Dermis microvascular lymphatic vessel endothelial cell (primary cell): ENCODE data around the gene ZSWIM6. TPM values are rescaled to one million over a fixed set of nuclear protein-coding genes. Genes with fewer than 3 reads are reported as not detected.

ENCODE experiments used
- DNase-seq, 2 donors: peaks; one replicate each; pipeline versions ENCODE4 v3.0.0 to v3.0.0-alpha.2; 2010; ENCODE audit warnings: low read depth in 2 of 2
- total RNA-seq: library from RNA; depleted of rRNA; stranded (reverse); fragments of >200 nt; gene quantifications from 2 replicates; pipeline ENCODE4 v1.2.1, GENCODE V29; 2014

The ZSWIM6 gene
- total RNA-seq, 1 donor from 2014 or later = 8.3 TPM

DNA sequence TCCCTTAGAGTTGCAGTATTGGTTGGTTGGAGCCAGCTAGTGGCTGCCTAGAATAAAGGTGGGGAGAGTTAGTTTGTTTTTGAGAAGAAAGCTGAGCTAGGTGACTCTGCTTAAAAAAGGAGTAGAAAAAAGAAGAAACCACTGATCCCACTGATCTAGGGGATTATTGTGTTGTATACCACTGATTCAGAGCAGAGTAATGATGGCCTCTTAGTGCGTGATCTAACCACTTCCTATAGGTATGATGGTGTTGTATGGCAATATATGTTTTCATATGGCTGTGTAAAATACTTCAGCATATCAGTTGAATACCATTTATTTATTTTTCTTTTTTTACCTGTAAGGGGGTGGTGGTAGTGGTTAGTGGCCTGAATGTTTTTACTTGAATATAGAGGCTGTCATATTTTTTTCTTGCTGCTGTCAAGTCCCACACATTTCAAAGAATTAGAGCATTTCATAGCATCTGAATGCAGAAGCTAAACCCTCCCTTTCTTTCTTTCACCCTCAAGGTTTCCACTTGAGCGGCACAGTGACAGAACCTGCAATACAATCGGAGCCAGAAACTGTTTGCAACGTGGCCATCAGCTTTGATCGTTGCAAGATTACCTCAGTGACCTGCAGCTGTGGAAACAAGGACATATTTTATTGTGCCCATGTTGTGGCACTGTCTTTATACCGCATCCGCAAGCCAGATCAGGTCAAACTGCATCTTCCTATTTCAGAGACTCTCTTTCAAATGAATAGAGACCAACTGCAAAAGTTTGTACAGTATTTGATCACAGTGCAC lies 140.3 kb downstream of the ZSWIM6 start:
- DNase-seq = no peak

DNA sequence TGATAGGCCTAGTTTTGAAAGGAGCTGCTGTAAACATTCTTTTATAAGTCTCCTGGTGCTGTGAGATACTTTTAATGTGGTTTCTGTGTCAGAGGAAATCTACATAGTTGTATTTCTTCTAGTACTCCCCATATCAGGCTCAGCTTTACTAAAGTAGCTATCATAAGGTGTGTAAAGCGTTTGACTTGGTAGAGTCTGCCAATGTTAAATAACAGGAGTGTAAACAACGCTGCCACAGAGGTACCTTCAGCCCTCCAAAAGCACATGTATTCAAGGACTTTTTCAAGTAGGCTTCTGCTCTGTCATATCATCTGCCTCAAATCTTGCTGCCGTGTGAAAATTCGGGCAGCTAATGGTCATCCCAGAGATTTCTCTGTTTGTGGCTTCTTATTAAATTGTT lies 142.7 kb downstream of the ZSWIM6 start:
- no peak for DNase-seq

- DNase-seq = peak in 1 of 2 donors; percentile 5
These were observed 145.7 kb downstream of the ZSWIM6 start for GRCh38 chr5:61477788-61478187.

- no peak for DNase-seq
These were observed 148.0 kb downstream of the ZSWIM6 start for GRCh38 chr5:61479850-61480614.

DNA sequence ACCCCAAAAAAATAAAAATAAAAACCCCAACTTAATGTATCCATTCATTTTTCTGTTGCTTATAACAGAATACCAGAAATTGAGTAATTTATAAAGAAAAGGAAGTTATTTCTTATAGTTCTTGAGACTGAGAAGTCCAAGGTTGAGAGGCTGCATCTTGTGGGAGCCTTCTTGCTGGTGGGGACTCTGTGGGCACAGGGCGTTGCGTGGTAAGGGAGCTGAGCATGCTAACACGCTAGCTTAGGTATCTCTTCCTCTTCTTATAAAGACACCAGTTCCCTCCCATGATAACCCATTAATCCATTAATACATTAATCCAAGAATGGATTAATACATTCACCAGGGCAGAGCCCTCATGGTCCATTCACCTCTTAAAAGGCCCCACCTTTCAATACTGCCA lies 150.9 kb downstream of the ZSWIM6 start:
- no peak for DNase-seq

- no peak for DNase-seq
These were observed 154.4 kb downstream of the ZSWIM6 start for GRCh38 chr5:61486476-61486875.

- DNase-seq = no peak
These were observed 157.5 kb downstream of the ZSWIM6 start for GRCh38 chr5:61489574-61489973.

DNA sequence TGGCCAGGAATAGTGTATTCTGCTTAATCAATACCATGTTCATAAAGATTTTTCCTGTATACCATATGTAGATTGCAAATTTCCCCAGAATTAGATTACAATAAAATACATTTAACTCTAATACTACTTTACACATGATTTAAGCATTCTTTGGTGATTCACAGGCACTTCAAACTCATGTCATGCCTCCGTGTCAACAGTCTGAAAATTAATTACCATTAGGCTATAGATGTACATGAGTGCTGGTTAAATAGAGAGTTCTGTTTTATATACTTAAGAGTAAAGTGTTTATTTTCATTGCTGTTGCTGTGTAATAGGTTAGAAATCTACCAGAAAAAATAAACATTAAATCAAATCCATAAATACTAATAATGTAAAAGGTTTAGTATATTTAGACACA lies 159.8 kb downstream of the ZSWIM6 start:
- DNase-seq = no peak

GRCh38 chr5:61493973-61494372 lies 161.9 kb downstream of the ZSWIM6 start:
- no peak for DNase-seq

DNA sequence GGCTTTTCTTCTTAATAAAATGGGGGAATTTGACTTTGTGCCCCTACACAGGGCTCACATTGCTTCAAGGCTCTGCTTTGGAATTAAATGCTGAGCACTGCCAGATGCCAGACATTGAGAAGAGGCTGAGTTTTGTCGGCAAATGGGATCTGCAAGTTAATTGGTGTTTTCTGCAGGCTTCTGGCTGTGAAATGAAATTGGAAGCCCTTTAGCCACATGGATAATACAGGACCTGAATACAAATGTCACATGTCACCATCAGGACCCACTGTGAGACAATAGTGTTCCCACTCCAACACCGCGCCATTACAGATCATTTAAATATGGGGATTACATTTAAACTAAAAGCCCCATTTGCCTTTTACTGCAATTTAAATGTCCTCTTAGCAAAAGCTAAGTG lies 164.4 kb downstream of the ZSWIM6 start:
- DNase-seq = no peak

- DNase-seq = no peak
These were observed 164.8 kb downstream of the ZSWIM6 start for GRCh38 chr5:61496860-61497259.

DNA sequence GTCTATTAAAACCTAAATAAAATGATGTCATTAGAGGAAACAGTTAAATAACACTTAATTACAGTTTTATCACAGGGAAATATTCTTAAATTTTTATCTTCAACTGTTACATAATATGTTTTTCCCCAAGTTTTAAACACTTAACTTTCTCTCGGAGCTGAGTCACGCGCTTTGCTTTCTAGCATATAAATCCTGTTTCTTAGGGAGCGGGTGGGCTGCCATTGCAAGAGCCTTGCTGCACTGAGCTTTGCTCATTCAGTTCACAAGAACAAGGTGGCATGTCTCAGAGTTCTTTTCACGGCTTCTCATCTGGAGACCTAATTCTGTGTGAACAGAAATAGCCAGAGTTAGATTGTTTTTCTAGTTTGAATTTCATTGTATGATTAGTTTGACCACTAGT lies 166.1 kb downstream of the ZSWIM6 start:
- no peak for DNase-seq

DNA sequence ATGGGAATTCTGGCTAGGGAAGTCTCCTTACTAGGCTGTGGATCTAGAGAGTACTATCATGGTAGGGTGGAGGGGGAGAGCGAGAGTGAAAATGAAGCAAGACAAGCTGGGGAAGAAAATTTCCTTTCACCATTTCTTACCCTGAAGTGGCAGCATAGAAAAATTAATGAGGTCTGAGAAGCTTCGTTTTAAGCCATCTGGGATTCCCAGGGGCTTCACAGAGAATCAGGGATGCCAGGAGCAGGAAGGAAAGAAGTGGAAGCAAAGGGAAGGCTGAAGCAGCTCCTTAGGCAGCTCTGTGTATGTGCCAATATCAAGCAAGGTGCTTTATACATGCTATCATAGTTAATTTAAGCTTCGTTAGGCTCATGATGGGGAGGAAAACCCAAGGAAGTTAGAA lies 169.9 kb downstream of the ZSWIM6 start:
- no peak for DNase-seq

DNA sequence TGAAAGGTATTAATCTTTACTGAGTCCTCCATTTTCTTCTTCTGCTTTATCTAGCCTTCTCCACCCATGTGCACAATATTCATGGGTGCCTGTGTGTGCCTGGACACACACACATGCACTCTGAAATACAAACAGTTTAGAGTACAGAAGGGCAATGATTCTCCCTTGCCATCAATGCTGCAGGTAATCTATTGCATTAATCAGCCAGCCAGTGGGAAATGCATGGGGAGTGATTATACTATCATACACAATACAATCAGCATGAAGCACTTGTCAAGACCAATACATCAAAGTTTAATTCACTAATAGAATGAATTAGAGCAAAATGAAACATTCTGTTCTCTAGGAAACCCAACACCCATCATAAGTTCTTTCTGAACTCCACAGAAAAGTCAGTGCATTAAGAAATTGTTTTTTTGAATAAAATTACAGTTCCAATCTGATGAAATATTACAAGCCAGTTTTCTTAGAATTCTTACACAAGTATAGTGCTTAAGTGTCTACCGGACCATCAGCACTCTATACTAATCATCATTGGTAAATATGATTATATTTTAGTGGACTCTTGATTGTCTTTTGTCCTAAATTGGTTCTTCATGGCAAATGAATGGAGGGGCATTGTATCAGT lies 172.2 kb downstream of the ZSWIM6 start:
- no peak for DNase-seq

GRCh38 chr5:61505281-61505680 lies 173.2 kb downstream of the ZSWIM6 start:
- DNase-seq = no peak

DNA sequence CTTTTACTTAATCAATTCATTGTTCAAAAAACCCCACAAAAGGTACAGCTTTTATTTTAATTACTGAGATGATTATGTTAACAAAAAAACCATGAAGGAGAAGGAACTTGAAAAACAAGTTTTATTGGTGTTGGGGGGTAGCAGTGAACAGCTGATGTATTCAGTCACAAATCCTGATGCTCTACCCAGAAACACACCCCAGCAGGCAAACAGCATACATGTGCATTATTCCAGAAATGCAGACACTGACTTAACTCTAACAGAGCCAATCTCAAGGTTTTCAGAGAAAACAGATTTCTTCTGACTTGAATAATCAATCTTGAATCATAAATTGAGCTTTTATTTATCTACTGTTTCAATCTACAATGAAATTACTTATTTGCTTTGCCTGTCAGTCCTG lies 175.2 kb downstream of the ZSWIM6 start:
- no peak for DNase-seq

- no peak for DNase-seq
These were observed 184.9 kb downstream of the ZSWIM6 start for GRCh38 chr5:61516946-61517345.

DNA sequence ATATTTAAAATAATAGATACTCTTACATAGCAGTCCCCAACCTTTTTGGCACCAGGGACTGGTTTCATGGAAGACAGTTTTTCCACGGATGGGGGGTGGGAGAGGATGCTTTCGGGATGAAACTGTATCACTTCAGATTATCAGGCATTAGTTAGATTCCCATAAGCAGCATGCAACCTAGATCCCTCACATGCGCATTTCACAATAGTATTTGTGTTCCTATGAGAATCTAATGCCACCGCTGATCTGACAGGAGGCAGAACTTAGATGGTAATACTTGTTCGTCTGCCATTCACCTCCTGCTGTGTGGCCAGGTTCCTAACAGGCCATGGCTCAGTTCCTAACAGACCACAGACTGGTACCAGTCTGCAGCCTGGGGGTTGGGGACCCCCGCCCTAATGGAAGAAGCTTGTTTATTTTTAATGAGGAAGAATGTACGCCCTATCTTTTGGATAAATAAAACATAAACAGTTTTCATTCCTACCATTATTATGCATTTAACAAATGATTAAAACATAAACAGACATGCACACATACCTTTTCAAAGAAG lies 187.7 kb downstream of the ZSWIM6 start:
- DNase-seq = no peak

DNA sequence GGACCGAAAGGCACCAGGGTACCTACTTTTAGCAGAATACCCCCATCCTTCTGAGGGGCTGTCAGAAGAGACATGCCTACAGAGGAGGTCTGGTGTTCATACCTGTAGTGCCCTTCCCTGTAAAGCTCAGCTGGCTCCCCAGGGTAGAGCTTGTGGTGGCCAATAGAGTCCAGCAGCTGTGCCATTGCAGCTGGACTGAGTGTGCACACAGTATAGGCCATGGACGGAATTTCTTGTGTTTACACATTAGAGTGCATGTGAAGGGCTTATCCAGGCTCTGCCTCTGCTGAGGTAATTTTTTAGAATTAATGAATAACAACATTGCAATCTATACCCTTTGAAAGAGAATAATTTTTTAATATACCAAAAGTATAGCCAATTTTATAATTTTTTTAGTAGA lies 191.0 kb downstream of the ZSWIM6 start:
- DNase-seq = no peak

DNA sequence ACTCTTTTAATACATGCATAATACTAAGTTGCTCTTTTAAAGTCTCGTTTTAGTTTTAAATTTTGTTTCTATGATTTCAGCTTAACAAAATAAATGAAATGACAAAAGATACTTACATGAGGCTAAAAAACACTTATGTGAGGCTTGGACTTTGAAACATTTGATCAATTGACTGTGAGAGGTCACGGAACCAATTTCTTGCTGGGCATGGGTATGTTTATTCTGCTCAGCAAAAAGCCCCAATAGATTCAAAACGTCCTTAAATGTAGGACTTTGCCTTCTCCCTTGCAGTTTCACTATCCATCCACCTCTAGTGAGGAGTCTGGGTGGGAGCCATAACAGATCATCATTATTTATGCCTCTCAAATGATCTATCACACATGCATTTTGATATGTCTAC lies 191.9 kb downstream of the ZSWIM6 start:
- DNase-seq = no peak

GRCh38 chr5:61525512-61526206 lies 193.6 kb downstream of the ZSWIM6 start:
- no peak for DNase-seq

- no peak for DNase-seq
These were observed 194.1 kb downstream of the ZSWIM6 start for GRCh38 chr5:61526207-61526519.
